ENCODE data around the gene SH3TC2.

DNA sequence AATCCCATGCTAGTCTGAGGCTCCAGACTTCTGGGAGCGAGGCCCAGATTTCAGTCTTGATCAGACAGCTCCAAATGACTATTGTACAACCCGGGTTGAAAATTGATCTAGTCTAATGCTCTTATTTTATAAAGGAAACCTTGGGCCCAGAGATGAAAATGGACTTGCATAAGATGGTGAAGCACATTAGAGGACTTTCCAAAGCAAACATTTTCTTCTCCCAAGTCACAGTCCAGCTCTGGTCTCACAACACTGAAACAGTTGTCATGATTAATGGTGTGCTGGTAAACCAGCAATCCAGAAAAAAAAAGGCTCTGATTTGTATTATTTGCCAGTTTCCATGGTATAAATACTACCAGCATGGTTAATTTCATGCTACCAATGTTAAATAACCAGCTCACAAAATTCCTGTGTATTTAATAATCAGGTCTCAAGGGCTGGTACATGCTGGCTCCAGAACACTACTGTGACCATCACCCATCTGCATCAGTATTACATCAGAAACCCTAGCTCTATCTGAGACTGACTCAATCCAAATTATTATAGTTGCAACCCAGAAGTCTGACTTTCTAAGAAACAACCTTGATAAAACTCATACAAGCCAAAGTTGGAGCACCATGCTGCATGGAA is 45.9 kb upstream of the SH3TC2 start:
- TF ChIP-seq CTCF (conservative IDR thresholded peaks at IDR 0.05; ENCODE audit: low read depth, low read length) = no peak
- no peak for TF ChIP-seq EZH2phosphoT487 (IDR thresholded peaks at IDR 0.05; ENCODE audit: borderline replicate concordance, low read length)
- TF ChIP-seq EZH2 (IDR thresholded peaks at IDR 0.05; ENCODE audit: low read length, unreplicated experiment) = no peak
